Lower leg skin (tissue), 4 donors: ENCODE results near the gene HSF4. TPM values are rescaled to one million over a fixed set of nuclear protein-coding genes. Genes with fewer than 3 reads are reported as not detected.

Source experiments
- DNase-seq, 2 donors: peaks; one replicate each; pipeline ENCODE4 v3.0.0-alpha.2; 2019; ENCODE audit warnings: low spot score in 2 of 2
- H3K4me3 ChIP-seq: fragments of 200-600 bp; sonication (generic); 2 replicates; pipeline ENCODE4 v1.5.1; 2017; ENCODE audit warnings: mild to moderate bottlenecking, low read depth; ENCODE audit not compliant: poor library complexity, severe bottlenecking
- CTCF ChIP-seq, 3 donors: fragments of 450-650 bp; IDR thresholded peaks; one replicate each; pipeline ENCODE4 v1.5.1; 2016; ENCODE audit warnings: antibody characterized with exemption in 3 of 3, mild to moderate bottlenecking in 3 of 3, moderate library complexity in 2 of 3
- POLR2A ChIP-seq, 2 donors: fragments of 450-650 bp; IDR thresholded peaks; one replicate each; pipeline ENCODE4 v1.6.1; 2016 to 2017; ENCODE audit warnings: antibody characterized with exemption in 2 of 2, mild to moderate bottlenecking in 1 of 2, moderate library complexity in 1 of 2
- WGBS, 2 donors: methylation state at CpG; one replicate each; pipeline ENCODE4 v1.1.5; 2018; 5-methylcytosine and 5-hydroxymethylcytosine counted together
- intact Hi-C: fragments of 100-400 bp; cut with DNase I; formaldehyde crosslinking; loops from one replicate; pipeline ENCODE4 v1.15.0; 2023; ENCODE audit warnings: low total_unique reads
- total RNA-seq, 4 donors: library from RNA; depleted of rRNA; stranded (reverse); fragments of >200 nt; gene quantifications; one replicate each; pipeline ENCODE4 v1.1.0, GENCODE V29; 2016

The HSF4 gene
- total RNA-seq, 4 donors from 2014 or later, result 48.3 to 131 (median 64.7) TPM

GRCh38 chr16:67186550-67186950 lies 22.0 kb downstream of the HSF4 start:
- DNase-seq, result no peak
- TF ChIP-seq CTCF (IDR thresholded peaks at IDR 0.05), result no peak
- TF ChIP-seq POLR2A (IDR thresholded peaks at IDR 0.05), result no peak
- intact Hi-C loops, result no loop called here
- H3K4me3 ChIP-seq, result no peak overlapping the region
- 58 to 77% methylated on average over 5 of the region's 5 CpGs for WGBS, 2 donors

GRCh38 chr16:67187175-67187890 lies 22.8 kb downstream of the HSF4 start:
- intact Hi-C loops, result no loop called here
- no peak for DNase-seq
- TF ChIP-seq CTCF (IDR thresholded peaks at IDR 0.05) (no peak), POLR2A (IDR thresholded peaks at IDR 0.05) (no peak)
- WGBS, 2 donors, result 85 to 88% methylated on average over 18 to 26 of the region's 26 CpGs
- no peak overlapping the region for H3K4me3 ChIP-seq

GRCh38 chr16:67188323-67188722 lies 23.8 kb downstream of the HSF4 start:
- DNase-seq, result no peak
- intact Hi-C loops, result no loop called here
- H3K4me3 ChIP-seq, result no peak overlapping the region
- WGBS, 2 donors, result 74 to 89% methylated on average over 3 to 4 of the region's 4 CpGs
- TF ChIP-seq CTCF (IDR thresholded peaks at IDR 0.05), result no peak
- TF ChIP-seq POLR2A (IDR thresholded peaks at IDR 0.05), result no peak

- no peak for TF ChIP-seq CTCF (IDR thresholded peaks at IDR 0.05)
- TF ChIP-seq POLR2A (IDR thresholded peaks at IDR 0.05), result no peak
- DNase-seq, result no peak
- intact Hi-C loops, result no loop called here
- no peak overlapping the region for H3K4me3 ChIP-seq
- WGBS, 2 donors, result 87 to 89% methylated on average over 9 to 13 of the region's 15 CpGs
Observed at GRCh38 chr16:67188798-67189197, 24.3 kb downstream of the HSF4 start.

GRCh38 chr16:67190041-67190440 lies 25.5 kb downstream of the HSF4 start, which contains the start of gene EXOC3L1:
Gene EXOC3L1, minus strand, starts transcription at chr16:67190136. Its CDS starts 460 bp downstream, at chr16:67189676.
- TF ChIP-seq CTCF (IDR thresholded peaks at IDR 0.05) (no peak), POLR2A (IDR thresholded peaks at IDR 0.05) (no peak)
- WGBS, 2 donors, result 34 to 47% methylated on average over 6 of the region's 6 CpGs
- intact Hi-C loops, result no loop called here
- DNase-seq, result no peak
- no peak within 1 kb of the TSS for H3K4me3 ChIP-seq
